ENCODE results near the gene HIVEP2.

Gene HIVEP2

DNA sequence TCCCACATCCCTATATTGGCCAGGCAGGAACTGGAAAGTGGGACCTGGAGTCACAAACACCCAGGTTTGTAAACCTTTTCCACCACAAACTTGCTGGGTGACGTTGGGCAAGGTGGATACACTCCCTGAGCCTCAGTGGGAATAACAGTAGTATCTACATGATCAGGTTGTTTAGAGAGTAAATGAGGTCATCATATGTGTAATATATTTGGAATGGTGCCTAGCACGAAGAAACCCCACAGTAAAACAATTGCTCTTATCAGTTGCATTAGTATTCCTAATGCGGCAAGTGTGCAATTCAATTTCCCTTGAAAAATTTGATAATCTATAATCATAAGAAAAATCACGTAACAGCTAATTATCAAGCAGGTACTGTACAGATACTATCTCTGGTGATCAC, 51.9 kb downstream of the HIVEP2 start:
- no peak overlapping the region for H3K27ac ChIP-seq
- no peaks in the 10 kb centered on the region for H3K36me3 ChIP-seq
- H3K9me3 ChIP-seq: no peaks in the 10 kb centered on the region
- H3K4me1 ChIP-seq (ENCODE audit: control insufficient read depth in 1 of 2, insufficient read depth in 1 of 2, low read depth in 1 of 2, low read length in 1 of 2): no peaks in the 10 kb centered on the region
- H3K27me3 ChIP-seq: no peaks in the 10 kb centered on the region
- TF ChIP-seq, protein P1, sequence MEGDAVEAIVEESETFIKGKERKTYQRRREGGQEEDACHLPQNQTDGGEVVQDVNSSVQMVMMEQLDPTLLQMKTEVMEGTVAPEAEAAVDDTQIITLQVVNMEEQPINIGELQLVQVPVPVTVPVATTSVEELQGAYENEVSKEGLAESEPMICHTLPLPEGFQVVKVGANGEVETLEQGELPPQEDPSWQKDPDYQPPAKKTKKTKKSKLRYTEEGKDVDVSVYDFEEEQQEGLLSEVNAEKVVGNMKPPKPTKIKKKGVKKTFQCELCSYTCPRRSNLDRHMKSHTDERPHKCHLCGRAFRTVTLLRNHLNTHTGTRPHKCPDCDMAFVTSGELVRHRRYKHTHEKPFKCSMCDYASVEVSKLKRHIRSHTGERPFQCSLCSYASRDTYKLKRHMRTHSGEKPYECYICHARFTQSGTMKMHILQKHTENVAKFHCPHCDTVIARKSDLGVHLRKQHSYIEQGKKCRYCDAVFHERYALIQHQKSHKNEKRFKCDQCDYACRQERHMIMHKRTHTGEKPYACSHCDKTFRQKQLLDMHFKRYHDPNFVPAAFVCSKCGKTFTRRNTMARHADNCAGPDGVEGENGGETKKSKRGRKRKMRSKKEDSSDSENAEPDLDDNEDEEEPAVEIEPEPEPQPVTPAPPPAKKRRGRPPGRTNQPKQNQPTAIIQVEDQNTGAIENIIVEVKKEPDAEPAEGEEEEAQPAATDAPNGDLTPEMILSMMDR (IDR thresholded peaks at IDR 0.05): no peak
- H3K4me3 ChIP-seq (ENCODE audit: low read depth in 1 of 2, low read length in 1 of 2): no peak overlapping the region

DNA sequence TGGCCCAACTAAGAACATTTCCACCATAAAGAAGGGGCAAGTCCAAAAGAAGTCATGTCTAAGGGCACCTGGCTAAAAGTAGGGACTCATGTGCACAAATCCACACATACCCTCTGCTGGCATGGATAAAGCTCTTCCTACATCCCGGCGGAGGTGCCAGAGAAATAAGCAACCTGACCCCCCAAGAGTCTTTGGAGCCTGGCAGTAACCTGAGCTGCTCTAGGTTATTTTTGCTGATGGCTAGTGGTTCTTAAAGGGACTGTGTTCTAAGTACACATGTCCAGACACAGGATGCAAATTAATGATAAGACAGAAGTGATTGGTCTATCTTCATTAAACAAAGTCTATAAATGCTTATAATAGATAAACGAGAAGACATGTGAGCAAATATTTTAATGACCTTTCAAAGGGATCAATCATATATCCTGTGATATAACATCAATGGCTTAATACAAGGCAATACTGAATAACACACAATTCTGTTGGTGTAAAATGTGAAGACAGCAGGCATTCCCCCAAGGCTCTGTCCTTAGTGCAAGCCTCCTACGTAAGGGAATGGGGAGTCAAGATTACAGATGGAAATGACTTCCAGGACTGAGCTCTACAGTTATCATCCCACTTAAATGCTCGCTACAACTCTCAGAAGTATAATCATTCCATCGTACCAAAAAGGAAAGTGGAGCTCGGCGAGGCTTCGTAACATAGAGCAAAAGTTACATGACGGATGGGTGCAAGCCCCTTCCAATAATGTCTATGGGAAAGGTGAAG, 52.5 kb downstream of the HIVEP2 start:
- Histone ChIP-seq H3K4me1 (ENCODE audit: control insufficient read depth in 1 of 2, insufficient read depth in 1 of 2, low read depth in 1 of 2, low read length in 1 of 2) (no peaks in the 10 kb centered on the region), H3K36me3 (no peaks in the 10 kb centered on the region), H3K27ac (no peak overlapping the region), H3K4me3 (ENCODE audit: low read depth in 1 of 2, low read length in 1 of 2) (no peak overlapping the region), H3K9me3 (no peaks in the 10 kb centered on the region), H3K27me3 (no peaks in the 10 kb centered on the region)
- TF ChIP-seq, protein P1 (IDR thresholded peaks at IDR 0.05): no peak

DNA sequence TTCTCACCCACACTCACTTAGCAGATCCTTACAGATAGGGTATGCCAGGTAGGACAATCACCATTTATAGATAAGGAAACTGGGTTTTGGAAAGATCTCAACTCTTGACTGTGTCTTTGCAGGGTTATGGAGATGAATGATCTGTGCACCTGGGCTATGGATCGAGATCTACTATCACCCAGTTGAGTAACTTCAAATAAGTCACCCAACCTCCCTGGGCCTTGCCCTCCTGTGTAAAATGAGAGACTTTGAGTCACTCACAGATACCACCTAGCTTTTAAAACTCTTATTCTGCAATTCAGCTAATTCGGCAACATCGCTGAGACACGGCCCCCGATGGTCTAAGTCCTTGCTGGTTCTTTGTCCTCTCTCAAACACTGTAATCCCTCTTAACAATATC, 53.5 kb downstream of the HIVEP2 start:
- H3K9me3 ChIP-seq: no peaks in the 10 kb centered on the region
- no peaks in the 10 kb centered on the region for H3K27me3 ChIP-seq
- no peak overlapping the region for H3K4me3 ChIP-seq (ENCODE audit: low read depth in 1 of 2, low read length in 1 of 2)
- H3K27ac ChIP-seq: no peak overlapping the region
- peaks cover 0 to 4% of the 10 kb centered on the region in 2 experiments for H3K4me1 ChIP-seq (ENCODE audit: control insufficient read depth in 1 of 2, insufficient read depth in 1 of 2, low read depth in 1 of 2, low read length in 1 of 2)
- TF ChIP-seq, protein P1 (IDR thresholded peaks at IDR 0.05): no peak
- no peaks in the 10 kb centered on the region for H3K36me3 ChIP-seq

DNA sequence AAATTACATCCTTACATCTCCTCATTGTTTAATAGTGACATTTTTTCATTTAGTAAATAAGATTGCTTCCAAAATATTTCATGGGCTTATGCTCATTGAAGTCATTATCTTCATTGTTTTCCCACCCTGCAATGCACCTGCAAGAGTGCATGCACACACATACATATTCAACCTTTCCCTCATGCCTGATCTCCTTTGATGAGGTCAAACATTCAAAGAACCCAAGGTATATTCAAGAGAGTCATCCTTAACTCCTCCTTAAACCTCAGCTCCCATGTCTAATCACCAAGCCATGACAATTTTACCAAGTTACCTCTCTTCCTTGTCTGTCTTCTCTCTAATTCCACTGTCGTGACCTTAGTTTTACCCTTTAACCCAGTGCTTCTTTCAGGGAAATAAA, 56.5 kb downstream of the HIVEP2 start:
- no peak overlapping the region for H3K4me3 ChIP-seq (ENCODE audit: low read depth in 1 of 2, low read length in 1 of 2)
- H3K9me3 ChIP-seq: no peaks in the 10 kb centered on the region
- no peaks in the 10 kb centered on the region for H3K36me3 ChIP-seq
- TF ChIP-seq, protein P1 (IDR thresholded peaks at IDR 0.05): no peak
- H3K27ac ChIP-seq: no peak overlapping the region
- peaks cover 0 to 12% of the 10 kb centered on the region in 2 experiments for H3K4me1 ChIP-seq (ENCODE audit: control insufficient read depth in 1 of 2, insufficient read depth in 1 of 2, low read depth in 1 of 2, low read length in 1 of 2)
- H3K27me3 ChIP-seq: no peaks in the 10 kb centered on the region

DNA sequence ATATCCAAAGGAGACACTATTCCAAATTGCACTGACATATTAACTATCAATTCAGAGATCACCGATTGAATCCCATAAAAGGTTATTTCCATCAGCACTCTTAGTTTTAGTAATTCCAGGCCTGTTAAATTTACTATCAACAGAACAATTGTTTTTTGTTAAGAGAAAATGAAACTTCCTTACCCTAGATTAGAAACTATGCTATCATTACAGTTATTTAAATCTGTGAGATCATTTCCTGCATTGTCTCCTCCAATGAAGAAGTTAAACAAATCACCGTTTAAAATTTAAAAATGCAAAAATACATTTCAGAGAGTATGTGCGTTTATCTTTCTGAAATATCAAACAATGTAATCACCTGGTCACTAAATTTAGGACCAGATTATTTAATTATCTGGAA, 57.5 kb downstream of the HIVEP2 start:
- Histone ChIP-seq H3K27ac (no peak overlapping the region), H3K9me3 (no peaks in the 10 kb centered on the region), H3K4me3 (ENCODE audit: low read depth in 1 of 2, low read length in 1 of 2) (no peak overlapping the region), H3K27me3 (no peaks in the 10 kb centered on the region), H3K4me1 (ENCODE audit: control insufficient read depth in 1 of 2, insufficient read depth in 1 of 2, low read depth in 1 of 2, low read length in 1 of 2) (peaks cover 0 to 12% of the 10 kb centered on the region in 2 experiments), H3K36me3 (no peaks in the 10 kb centered on the region)
- TF ChIP-seq, protein P1 (IDR thresholded peaks at IDR 0.05): no peak
